ENCODE data around the gene TMEM174. TPM values are rescaled to one million over a fixed set of nuclear protein-coding genes. Genes with fewer than 3 reads are reported as not detected.

Gene TMEM174
- total RNA-seq, 1 donor from 2014 or later = not detected

- Mint-ChIP-seq H3K4me3 (no peak overlapping the region), H3K4me1 (peaks cover 9% of the 10 kb centered on the region), H3K27me3 (ENCODE audit: insufficient read depth, low read depth) (peaks cover 48% of the 10 kb centered on the region), H3K9me3 (peaks cover 7% of the 10 kb centered on the region), H3K27ac (no peak overlapping the region), H3K36me3 (no peaks in the 10 kb centered on the region)
- Histone ChIP-seq H3F3A (ENCODE audit: low read depth) (peaks cover 24% of the 10 kb centered on the region), H3K9ac (no peak overlapping the region), H3K9me3 (ENCODE audit: low read depth) (no peaks in the 10 kb centered on the region), H3K27ac (no peak overlapping the region), H3K79me2 (ENCODE audit: low read depth) (no peaks in the 10 kb centered on the region), H3K4me2 (peak overlapping the region; percentile 86), H3K4me1 (peaks cover 20% of the 10 kb centered on the region), H3K27me3 (peaks cover 60% of the 10 kb centered on the region), H2AFZ (replicated peaks) (no peak overlapping the region), H3K4me3 (no peak overlapping the region), H4K20me1 (ENCODE audit: low read depth) (peaks cover 6% of the 10 kb centered on the region), H3K36me3 (no peaks in the 10 kb centered on the region)
- DNase-seq (ENCODE audit: low spot score) = no peak
- no peak for TF ChIP-seq EZH2 (IDR thresholded peaks at IDR 0.05)
- TF ChIP-seq EZH2phosphoT487 (IDR thresholded peaks at IDR 0.05) = no peak
- TF ChIP-seq CTCF (IDR thresholded peaks at IDR 0.05) = no peak
These were observed 41.3 kb downstream of the TMEM174 start for GRCh38 chr5:73214306-73214705.

DNA sequence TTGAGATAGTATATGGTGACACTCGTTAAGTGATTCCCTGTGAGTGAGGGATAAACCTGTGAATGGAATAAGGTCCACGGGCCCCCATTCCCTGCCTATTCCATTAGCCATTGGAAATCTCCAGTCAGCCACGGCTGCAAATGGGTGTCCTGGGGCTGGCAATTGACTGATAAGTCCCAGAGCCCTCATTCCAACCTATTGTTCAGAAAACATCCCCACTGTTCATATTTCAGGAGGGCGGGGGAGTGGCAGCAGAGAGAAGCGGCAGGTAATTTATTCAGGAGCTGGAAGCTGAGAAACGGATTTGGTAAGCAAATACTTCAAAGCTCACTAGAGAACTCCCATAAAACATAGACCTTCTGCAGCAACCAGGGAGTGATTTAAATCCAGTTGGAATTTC lies 42.0 kb downstream of the TMEM174 start:
- no peaks in the 10 kb centered on the region for H3K79me2 ChIP-seq (ENCODE audit: low read depth)
- no peak overlapping the region for H2AFZ ChIP-seq (replicated peaks)
- H3K9me3 ChIP-seq (ENCODE audit: low read depth) = no peaks in the 10 kb centered on the region
- H3K36me3 Mint-ChIP-seq = no peaks in the 10 kb centered on the region
- no peak overlapping the region for H3K27ac Mint-ChIP-seq
- peak overlapping the region; percentile 64 for H3K4me3 Mint-ChIP-seq
- peaks cover 6% of the 10 kb centered on the region for H4K20me1 ChIP-seq (ENCODE audit: low read depth)
- H3K27ac ChIP-seq = no peak overlapping the region
- H3K9ac ChIP-seq = no peak overlapping the region
- no peak for TF ChIP-seq EZH2 (IDR thresholded peaks at IDR 0.05)
- TF ChIP-seq EZH2phosphoT487 (IDR thresholded peaks at IDR 0.05) = no peak
- no peak for TF ChIP-seq CTCF (IDR thresholded peaks at IDR 0.05)
- peak overlapping the region; percentile 86 for H3K4me2 ChIP-seq
- H3K4me1 Mint-ChIP-seq = peaks cover 9% of the 10 kb centered on the region
- peaks cover 3% of the 10 kb centered on the region for H3K9me3 Mint-ChIP-seq
- H3K27me3 ChIP-seq = peaks cover 66% of the 10 kb centered on the region
- H3K36me3 ChIP-seq = no peaks in the 10 kb centered on the region
- peak overlapping the region; percentile 41 for H3K4me3 ChIP-seq
- H3K4me1 ChIP-seq = peaks cover 20% of the 10 kb centered on the region
- DNase-seq (ENCODE audit: low spot score) = peak; percentile 51
- H3K27me3 Mint-ChIP-seq (ENCODE audit: insufficient read depth, low read depth) = peaks cover 50% of the 10 kb centered on the region
- H3F3A ChIP-seq (ENCODE audit: low read depth) = peaks cover 24% of the 10 kb centered on the region

- H3K27ac Mint-ChIP-seq = no peak overlapping the region
- peaks cover 9% of the 10 kb centered on the region for H3K4me1 Mint-ChIP-seq
- peak overlapping the region; percentile 64 for H3K4me3 Mint-ChIP-seq
- Histone ChIP-seq H3K27ac (no peak overlapping the region), H3F3A (ENCODE audit: low read depth) (peaks cover 24% of the 10 kb centered on the region), H3K36me3 (no peaks in the 10 kb centered on the region), H3K9ac (no peak overlapping the region), H3K4me3 (peak overlapping the region; percentile 41), H4K20me1 (ENCODE audit: low read depth) (peaks cover 6% of the 10 kb centered on the region), H2AFZ (replicated peaks) (peak overlapping the region; percentile 36), H3K4me2 (peak overlapping the region; percentile 86), H3K9me3 (ENCODE audit: low read depth) (no peaks in the 10 kb centered on the region), H3K4me1 (peaks cover 20% of the 10 kb centered on the region), H3K27me3 (peaks cover 71% of the 10 kb centered on the region), H3K79me2 (ENCODE audit: low read depth) (no peaks in the 10 kb centered on the region)
- no peak for DNase-seq (ENCODE audit: low spot score)
- H3K9me3 Mint-ChIP-seq = peaks cover 3% of the 10 kb centered on the region
- peaks cover 50% of the 10 kb centered on the region for H3K27me3 Mint-ChIP-seq (ENCODE audit: insufficient read depth, low read depth)
- no peak for TF ChIP-seq EZH2 (IDR thresholded peaks at IDR 0.05)
- no peak for TF ChIP-seq CTCF (IDR thresholded peaks at IDR 0.05)
- no peak for TF ChIP-seq EZH2phosphoT487 (IDR thresholded peaks at IDR 0.05)
- H3K36me3 Mint-ChIP-seq = no peaks in the 10 kb centered on the region
These were observed 42.5 kb downstream of the TMEM174 start for GRCh38 chr5:73215531-73215890.
